HepG2 (cell line): ENCODE results near the gene PSENEN. TPM values are rescaled to one million over a fixed set of nuclear protein-coding genes. Genes with fewer than 3 reads are reported as not detected.
A peak's percentile ranks its signal among the peaks of the same experiment; 100 is the strongest.

Experiments
- ATAC-seq: fragments of 200-7000 bp; cut with Tn5 transposase; 3 replicates; pipeline ENCODE4 v1.9.1; 2020; ENCODE audit warnings: mild to moderate bottlenecking, moderate library complexity
- BruUV-seq: library from RNA; stranded (reverse); fragments of 400-500 nt; replicated peaks from 2 replicates; lab custom pipeline; 2021; lab: Mats Ljungman, UMichigan
- CTCF ChIA-PET: fragments of 300-600 bp; formaldehyde crosslinking; extraction: SDS; loops from one replicate; lab custom pipeline; 2021; ENCODE audit warnings: low total read pairs, inconsistent platforms, low intra/inter-chr PET ratio; lab: Yijun Ruan, JAX
- POLR2A ChIA-PET: fragments of 350-600 bp; sonication (Branson Sonifier 250); formaldehyde crosslinking; loops from one replicate; lab custom pipeline; 2020; ENCODE audit warnings: antibody characterized with exemption, inconsistent platforms; lab: Yijun Ruan, JAX
- DNase-seq: peaks from one replicate; pipeline ENCODE4 v3.0.0-alpha.2; 2015; ENCODE audit warnings: low spot score
- FAIRE-seq: peaks from 3 replicates; lab custom pipeline; 2011; peaks lifted over from hg19 to GRCh38; lab: Jason Lieb, UNC
- H2AFZ ChIP-seq: one replicate; pipeline ENCODE4 v1.6.1; 2011; ENCODE audit warnings: low read length, inconsistent platforms
- H3K27ac ChIP-seq: fragments of 300-600 bp; 3 replicates; pipeline ENCODE4 v1.8.0; 2011; ENCODE audit warnings: mixed run types, mild to moderate bottlenecking, mixed read lengths, low read length, inconsistent platforms; ENCODE audit not compliant: insufficient read depth; ENCODE audit errors: extremely low read length
- H3K27me3 ChIP-seq, 2 experiments: fragments of 200-600 bp in 1 of 2; 2 replicates in 1 of 2; 3 replicates in 1 of 2; pipeline versions ENCODE4 v1.6.0 to v1.8.0; 2011; ENCODE audit warnings: low read length in 2 of 2, mild to moderate bottlenecking in 2 of 2, moderate library complexity in 2 of 2, inconsistent platforms in 1 of 2; ENCODE audit not compliant: insufficient read depth in 2 of 2, control insufficient read depth in 1 of 2
- H3K36me3 ChIP-seq, 2 experiments: fragments of 200-600 bp in 1 of 2; replicated peaks in 1 of 2; 2 replicates in 1 of 2; 3 replicates in 1 of 2; pipeline versions ENCODE4 v1.5.1 to v1.8.0; 2011; ENCODE audit warnings: low read length in 2 of 2, inconsistent platforms in 1 of 2; ENCODE audit not compliant: insufficient read depth in 2 of 2, control insufficient read depth in 1 of 2
- H3K4me1 ChIP-seq: 2 replicates; pipeline ENCODE4 v1.5.1; 2012; ENCODE audit warnings: low read length, inconsistent platforms; ENCODE audit not compliant: insufficient read depth
- H3K4me2 ChIP-seq: 2 replicates; pipeline ENCODE4 v1.6.0; 2011; ENCODE audit warnings: low read depth, low read length, inconsistent platforms
- H3K4me3 ChIP-seq, 3 experiments: fragments of 200-600 bp in 1 of 3; sonication (generic), shearing (Covaris generic) in 1 of 3; replicated peaks in 1 of 3; 2 replicates each; pipeline ENCODE4 v1.5.1; 2011 to 2016; ENCODE audit warnings: low read length in 3 of 3, inconsistent platforms in 2 of 3, low read depth in 2 of 3, mild to moderate bottlenecking in 2 of 3, control low read depth in 1 of 3, mixed read lengths in 1 of 3; ENCODE audit not compliant: insufficient read depth in 1 of 3
- H3K79me2 ChIP-seq: one replicate; pipeline ENCODE4 v1.6.1; 2011; ENCODE audit warnings: low read length, inconsistent platforms; ENCODE audit not compliant: insufficient read depth
- H3K9ac ChIP-seq: 2 replicates; pipeline ENCODE4 v1.6.0; 2011; ENCODE audit warnings: mild to moderate bottlenecking, low read depth, low read length, inconsistent platforms; ENCODE audit not compliant: insufficient read depth
- H3K9me3 ChIP-seq: 2 replicates; pipeline ENCODE4 v1.5.1; 2012; ENCODE audit warnings: mild to moderate bottlenecking, low read length
- H4K20me1 ChIP-seq: 2 replicates; pipeline ENCODE4 v1.6.0; 2011; ENCODE audit warnings: inconsistent platforms, mild to moderate bottlenecking, low read length, moderate library complexity; ENCODE audit not compliant: insufficient read depth
- BRD4 ChIP-seq: sonication (generic); formaldehyde crosslinking; IDR thresholded peaks from 2 replicates; pipeline ENCODE4 v1.4.0; 2020; ENCODE audit warnings: missing genetic modification reagents
- CBX2 ChIP-seq, 2 experiments: fragments of 200-600 bp in 1 of 2; sonication (generic); formaldehyde crosslinking in 1 of 2; IDR thresholded peaks; 2 replicates each; pipeline versions ENCODE4 v1.7.0 to v1.8.1; 2018 to 2022; ENCODE audit warnings: low read depth in 2 of 2, low read length in 1 of 2, mild to moderate bottlenecking in 1 of 2, missing genetic modification reagents in 1 of 2
- DMTF1 ChIP-seq: sonication (generic); formaldehyde crosslinking; IDR thresholded peaks from 2 replicates; pipeline ENCODE4 v1.4.0; 2020; ENCODE audit warnings: mild to moderate bottlenecking, missing genetic modification reagents
- GATAD1 ChIP-seq: IDR thresholded peaks from 2 replicates; pipeline ENCODE4 v1.6.1; 2016; ENCODE audit warnings: missing genetic modification reagents, missing compliant biosample characterization
- HOXD1 ChIP-seq: sonication (generic); formaldehyde crosslinking; IDR thresholded peaks from 2 replicates; pipeline ENCODE4 v1.5.0; 2020; ENCODE audit warnings: missing genetic modification reagents
- MTF2 ChIP-seq: sonication (generic); formaldehyde crosslinking; IDR thresholded peaks from 2 replicates; pipeline ENCODE4 v1.5.0; 2020; ENCODE audit warnings: missing genetic modification reagents, borderline replicate concordance
- NFIC ChIP-seq: IDR thresholded peaks from 2 replicates; pipeline ENCODE4 v1.6.1; 2012; ENCODE audit warnings: mild to moderate bottlenecking, low read length, inconsistent platforms
- PATZ1 ChIP-seq: sonication (generic); formaldehyde crosslinking; IDR thresholded peaks from 2 replicates; pipeline ENCODE4 v1.4.0; 2020; ENCODE audit warnings: missing genetic modification reagents
- PLRG1 ChIP-seq: fragments of 450-650 bp; conservative IDR thresholded peaks from 2 replicates; pipeline ENCODE4 v1.6.1; 2016
- PTBP1 ChIP-seq: fragments of 200-400 bp; formaldehyde crosslinking; IDR thresholded peaks from 2 replicates; pipeline ENCODE4 v1.6.1; 2018; ENCODE audit warnings: low read length, low read depth; ENCODE audit not compliant: poor library complexity, severe bottlenecking
- RCOR2 ChIP-seq: IDR thresholded peaks from 2 replicates; pipeline ENCODE4 v1.6.1; 2016; ENCODE audit warnings: missing biosample characterization, missing genetic modification reagents
- SMAD3 ChIP-seq: sonication (generic); formaldehyde crosslinking; IDR thresholded peaks from 2 replicates; pipeline ENCODE4 v1.4.0; 2020; ENCODE audit warnings: missing genetic modification reagents
- TBX2 ChIP-seq: sonication (generic); formaldehyde crosslinking; IDR thresholded peaks from 2 replicates; pipeline ENCODE4 v1.5.0; 2020; ENCODE audit warnings: missing genetic modification reagents, mild to moderate bottlenecking, borderline replicate concordance
- TCF7 ChIP-seq: sonication (generic); IDR thresholded peaks from 2 replicates; pipeline ENCODE4 v1.6.1; 2016; ENCODE audit warnings: antibody characterized with exemption, low read depth
- YEATS2 ChIP-seq: sonication (generic); formaldehyde crosslinking; IDR thresholded peaks from 2 replicates; pipeline ENCODE4 v1.4.0; 2020; ENCODE audit warnings: missing genetic modification reagents, borderline replicate concordance
- ZC3H13 ChIP-seq: sonication (generic); formaldehyde crosslinking; IDR thresholded peaks from 2 replicates; pipeline ENCODE4 v1.8.1; 2023; ENCODE audit warnings: mild to moderate bottlenecking, missing genetic modification reagents, moderate library complexity
- ZNF367 ChIP-seq: sonication (generic); formaldehyde crosslinking; IDR thresholded peaks from 2 replicates; pipeline ENCODE4 v1.4.0; 2020; ENCODE audit warnings: missing genetic modification reagents, borderline replicate concordance
- ZNF570 ChIP-seq: sonication (generic); formaldehyde crosslinking; IDR thresholded peaks from 2 replicates; pipeline ENCODE4 v1.4.0; 2020; ENCODE audit warnings: mild to moderate bottlenecking, missing genetic modification reagents, borderline replicate concordance
- ZNF703 ChIP-seq: sonication (generic); formaldehyde crosslinking; IDR thresholded peaks from 2 replicates; pipeline ENCODE4 v1.5.1; 2020; ENCODE audit warnings: missing genetic modification reagents, mild to moderate bottlenecking, moderate library complexity, borderline replicate concordance
- ZNF709 ChIP-seq: sonication (generic); formaldehyde crosslinking; IDR thresholded peaks from 2 replicates; pipeline ENCODE4 v1.5.0; 2020; ENCODE audit warnings: mild to moderate bottlenecking, missing genetic modification reagents
- ZNF879 ChIP-seq: sonication (generic); formaldehyde crosslinking; IDR thresholded peaks from 2 replicates; pipeline ENCODE4 v1.8.1; 2023; ENCODE audit warnings: missing genetic modification reagents
- WGBS: methylation state at CpG from one replicate; pipeline ENCODE4 v1.1.6; 2017; ENCODE audit warnings: low lambda C conversion rate; 5-methylcytosine and 5-hydroxymethylcytosine counted together
- in situ Hi-C: cut with HindIII; loops from 2 replicates; pipeline ENCODE4 v1.10.0; 2017; ENCODE audit warnings: low pct_unique_long_range_greater_than_20kb; ENCODE audit not compliant: extremely low pct_ligation_motif_present
- intact Hi-C: fragments of 100-400 bp; cut with micrococcal nuclease; formaldehyde crosslinking; loops from one replicate; pipeline ENCODE4 v1.10.0; 2022; ENCODE audit not compliant: unreplicated experiment
- polyA plus RNA-seq, 8 experiments: library from polyadenylated mRNA; depleted of rRNA in 3 of 8; stranded (reverse) in 7 of 8; unstranded in 1 of 8; fragments of >200 nt; fragmentation: Illumina TruSeq in 4 of 8; extraction: Trizol in 4 of 8; gene quantifications; 2 replicates each; pipeline versions ENCODE4 v1.2.1 to v1.2.3, GENCODE V29; 2011 to 2016; ENCODE audit warnings: low read depth in 4 of 8, missing spikeins in 1 of 8, mixed read lengths in 1 of 8; ENCODE audit not compliant: insufficient read depth in 1 of 8
- total RNA-seq, 5 experiments: library from RNA; depleted of rRNA; stranded (reverse); fragments of >200 nt; fragmentation: Illumina TruSeq; extraction: Trizol; gene quantifications; 2 replicates each; pipeline ENCODE4 v1.2.3, GENCODE V29; 2016; ENCODE audit warnings: low read depth in 1 of 5

PSENEN gene
- total and polyA plus RNA-seq, 2 of the 13 experiments (the other 11 are each of a cell fraction or from before 2014, with no cell fraction given) = 16.9 to 34.2 TPM

- BruUV-seq = no TSS peak
- intact Hi-C loops (loop anchor here (1.0 to 2.0 kb wide), 2 partner anchors 23 to 169 kb away; no protein-coding TSS in a partner anchor), in situ Hi-C loops (loop anchor here (5.0 kb wide), 1 partner anchor 171 kb away; the partner anchor contains the start of gene TMEM147)
- H2AFZ ChIP-seq = peak within 1 kb of the TSS; percentile 12
- H3K9ac ChIP-seq = peak within 1 kb of the TSS; percentile 88
- H3K4me1 ChIP-seq = peaks cover 34% of the 10 kb centered on the region
- H4K20me1 ChIP-seq = peaks cover 8% of the 10 kb centered on the region
- WGBS = 2% methylated on average over 10 of the region's 109 CpGs
- ChIA-PET POLR2A (interaction anchor here (2.0 to 4.6 kb wide), 3 partner anchors 21 to 30 kb away, joined by 11 to 69 read pairs (median 19); partner anchors contain the start of genes LIN37, PSENEN and U2AF1L4), CTCF (interaction anchor here (1.2 to 7.0 kb wide), 6 partner anchors 16 to 214 kb away, joined by 3 to 201 read pairs (median 8); no protein-coding TSS in a partner anchor)
- H3K27ac ChIP-seq = peak within 1 kb of the TSS; percentile 78
- H3K4me2 ChIP-seq = peak within 1 kb of the TSS; percentile 96
- no peaks in the 10 kb centered on the region for H3K9me3 ChIP-seq
- H3K4me3 ChIP-seq = peak within 1 kb of the TSS; percentile 93 to 99 (median 97)
- ATAC-seq (no peak), DNase-seq (no peak), FAIRE-seq (no peak)
- H3K27me3 ChIP-seq = no peaks in the 10 kb centered on the region
- peaks cover 21% of the 10 kb centered on the region for H3K79me2 ChIP-seq
- H3K36me3 ChIP-seq = peaks cover 10 to 23% of the 10 kb centered on the region in 2 experiments
- peak; percentile 17; the same call in 1 of the 2 replicates for TF ChIP-seq GATAD1 (CRISPR knock-in tag)
- no peak for TF ChIP-seq PTBP1
- TF ChIP-seq HOXD1 (CRISPR knock-in tag) = 0 out of 2 replicates have a peak, but pooled peaks have one; percentile 13
- TF ChIP-seq NFIC = no peak
- TF ChIP-seq PATZ1 = peak; percentile 74
- no peak for TF ChIP-seq ZC3H13 (CRISPR knock-in tag)
- TF ChIP-seq ZNF709 (CRISPR knock-in tag) = no peak
- no peak for TF ChIP-seq CBX2 (IDR thresholded peaks at IDR 0.05; ENCODE audit: low read depth, low read length)
- TF ChIP-seq CBX2 (CRISPR knock-in tag; IDR thresholded peaks at IDR 0.05; ENCODE audit: low read depth) = no peak
- TF ChIP-seq RCOR2 (CRISPR knock-in tag) = no peak
- TF ChIP-seq ZNF703 (CRISPR knock-in tag) = no peak
- no peak for TF ChIP-seq SMAD3 (CRISPR knock-in tag)
- TF ChIP-seq BRD4 (CRISPR knock-in tag) = no peak
- no peak for TF ChIP-seq PLRG1
- 0 out of 2 replicates have a peak, but pooled peaks have one; percentile 2 for TF ChIP-seq TBX2 (CRISPR knock-in tag)
- TF ChIP-seq DMTF1 = no peak
- no peak for TF ChIP-seq ZNF879 (CRISPR knock-in tag)
- no peak for TF ChIP-seq ZNF367 (CRISPR knock-in tag)
- TF ChIP-seq YEATS2 = no peak; the same call in 1 of the 2 replicates
- TF ChIP-seq TCF7 = no peak
- TF ChIP-seq MTF2 (CRISPR knock-in tag) = no peak
- no peak for TF ChIP-seq ZNF570 (CRISPR knock-in tag)
Observed at GRCh38 chr19:35717665-35718344, 27.6 kb upstream of the PSENEN start, which contains the start of gene KMT2B. Gene KMT2B, plus strand, starts transcription at chr19:35718003. Its CDS starts 16 bp downstream, at chr19:35718019.
